LNCAP (cell line): ENCODE data around the gene ANTXRL.

Source experiments
- CTCF ChIP-seq: fragments of 450-650 bp; IDR thresholded peaks from 2 replicates; pipeline ENCODE4 v1.5.1; 2017; ENCODE audit warnings: mild to moderate bottlenecking

The ANTXRL gene

GRCh38 chr10:46299536-46300369 is 13.0 kb downstream of the ANTXRL start:
- no peak for TF ChIP-seq CTCF

DNA sequence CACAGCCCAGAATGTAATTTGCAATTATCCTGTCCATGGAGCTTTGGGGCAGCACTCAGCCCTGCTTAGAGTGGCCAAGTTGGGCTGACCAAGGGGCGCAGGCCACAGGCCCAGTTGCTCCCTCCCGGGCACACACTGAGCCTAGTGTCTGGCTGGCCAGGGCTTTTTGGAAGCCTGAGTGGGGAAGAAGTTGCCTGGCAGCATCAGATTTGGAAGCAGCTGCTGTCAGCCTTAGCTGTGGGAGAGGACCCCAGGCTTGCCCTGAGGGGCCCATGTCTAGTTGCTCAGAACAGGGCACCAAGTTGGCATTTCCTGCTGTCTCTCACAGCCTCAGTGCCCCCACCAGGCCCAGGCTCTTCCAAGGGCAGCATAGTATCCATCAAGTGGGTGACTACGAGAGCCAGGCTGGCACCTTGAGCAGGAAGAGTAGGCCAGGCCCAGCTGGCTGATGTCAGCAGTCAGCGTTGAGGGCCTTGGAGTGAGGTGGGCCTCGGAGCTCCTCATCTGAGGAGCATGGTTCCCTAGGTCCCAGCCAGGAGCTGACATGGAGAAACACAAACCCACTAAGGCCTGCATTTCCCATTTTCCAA is 14.4 kb downstream of the ANTXRL start:
- TF ChIP-seq CTCF = no peak

DNA sequence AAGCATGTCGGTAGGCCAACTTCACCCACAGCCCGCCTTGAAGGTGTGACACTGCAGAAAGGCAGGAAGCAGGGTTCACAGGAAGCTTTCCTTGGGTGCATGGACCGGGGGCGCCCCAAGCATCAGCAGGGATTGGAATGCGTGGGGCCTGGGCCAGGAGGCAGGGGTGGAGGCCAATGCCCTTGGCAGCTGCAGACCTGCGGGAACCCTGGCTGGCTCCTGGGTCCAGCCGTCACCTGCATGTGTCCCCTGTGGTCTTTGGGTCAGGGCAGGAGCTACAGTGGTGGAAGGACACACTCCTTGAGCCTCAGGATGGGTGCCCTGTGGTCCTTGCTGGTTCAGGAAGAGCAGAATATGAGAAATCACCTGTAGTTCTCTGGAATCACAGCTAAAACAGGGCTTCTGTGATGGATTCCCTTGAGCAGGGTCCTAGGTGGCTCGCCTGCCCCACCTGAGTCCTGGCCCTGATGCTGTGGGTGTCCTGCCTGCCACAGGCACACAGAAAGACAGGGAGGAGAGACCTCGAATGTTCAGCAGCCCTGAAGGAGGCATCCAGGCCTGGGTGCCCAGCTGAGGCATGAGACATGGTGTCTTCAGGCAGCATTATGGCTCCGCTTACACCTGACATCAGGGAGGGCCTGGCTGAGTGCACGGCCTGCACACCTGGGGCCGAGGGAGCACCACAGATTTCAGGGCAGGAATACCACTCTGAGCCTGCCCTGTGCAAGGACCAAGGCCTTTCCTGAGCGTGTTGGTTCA is 15.1 kb downstream of the ANTXRL start:
- TF ChIP-seq CTCF = no peak

GRCh38 chr10:46304062-46304461 is 17.3 kb downstream of the ANTXRL start:
- no peak for TF ChIP-seq CTCF

GRCh38 chr10:46305079-46305818 is 18.5 kb downstream of the ANTXRL start:
- no peak for TF ChIP-seq CTCF

- no peak for TF ChIP-seq CTCF
Measured at GRCh38 chr10:46305986-46306385, 19.2 kb downstream of the ANTXRL start.

- no peak for TF ChIP-seq CTCF
Measured at GRCh38 chr10:46306516-46307184, 19.9 kb downstream of the ANTXRL start.
